ENCODE results near the gene SOX4.

DNA sequence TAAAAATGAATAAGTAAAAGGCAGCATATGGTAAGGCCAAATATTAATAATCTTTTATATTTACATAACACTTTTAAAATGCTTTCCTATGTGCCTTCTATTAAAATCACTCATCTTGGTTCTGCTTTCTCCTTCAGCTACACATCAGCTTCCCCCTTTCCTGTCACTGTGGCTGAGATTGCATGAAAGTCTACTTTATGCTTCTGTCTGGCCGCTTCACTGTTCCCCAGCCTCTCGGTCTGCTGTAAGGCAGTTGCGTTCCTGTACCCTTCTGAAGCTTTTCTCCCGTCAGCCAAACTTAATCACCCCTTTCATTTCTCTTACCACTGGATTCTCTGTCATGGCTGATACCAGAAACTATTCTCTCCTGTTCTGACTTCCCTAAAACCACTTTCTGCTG, 34.6 kb downstream of the SOX4 start:
- TF ChIP-seq, protein P1, sequence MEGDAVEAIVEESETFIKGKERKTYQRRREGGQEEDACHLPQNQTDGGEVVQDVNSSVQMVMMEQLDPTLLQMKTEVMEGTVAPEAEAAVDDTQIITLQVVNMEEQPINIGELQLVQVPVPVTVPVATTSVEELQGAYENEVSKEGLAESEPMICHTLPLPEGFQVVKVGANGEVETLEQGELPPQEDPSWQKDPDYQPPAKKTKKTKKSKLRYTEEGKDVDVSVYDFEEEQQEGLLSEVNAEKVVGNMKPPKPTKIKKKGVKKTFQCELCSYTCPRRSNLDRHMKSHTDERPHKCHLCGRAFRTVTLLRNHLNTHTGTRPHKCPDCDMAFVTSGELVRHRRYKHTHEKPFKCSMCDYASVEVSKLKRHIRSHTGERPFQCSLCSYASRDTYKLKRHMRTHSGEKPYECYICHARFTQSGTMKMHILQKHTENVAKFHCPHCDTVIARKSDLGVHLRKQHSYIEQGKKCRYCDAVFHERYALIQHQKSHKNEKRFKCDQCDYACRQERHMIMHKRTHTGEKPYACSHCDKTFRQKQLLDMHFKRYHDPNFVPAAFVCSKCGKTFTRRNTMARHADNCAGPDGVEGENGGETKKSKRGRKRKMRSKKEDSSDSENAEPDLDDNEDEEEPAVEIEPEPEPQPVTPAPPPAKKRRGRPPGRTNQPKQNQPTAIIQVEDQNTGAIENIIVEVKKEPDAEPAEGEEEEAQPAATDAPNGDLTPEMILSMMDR (IDR thresholded peaks at IDR 0.05) = no peak
- no peak for TF ChIP-seq POLR2A (IDR thresholded peaks at IDR 0.05)

Data from right lobe of liver (tissue), 4 donors.